HepG2 (cell line): ENCODE results near the gene DPM2. TPM values are rescaled to one million over a fixed set of nuclear protein-coding genes. Genes with fewer than 3 reads are reported as not detected.

Experiments
- ARNT ChIP-seq: fragments of 450-650 bp; IDR thresholded peaks from 2 replicates; pipeline ENCODE4 v1.6.1; 2017
- BRF2 ChIP-seq: sonication (generic); formaldehyde crosslinking; IDR thresholded peaks from 2 replicates; pipeline ENCODE4 v1.8.1; 2022; ENCODE audit warnings: mild to moderate bottlenecking, missing genetic modification reagents
- HDAC1 ChIP-seq: sonication (generic); formaldehyde crosslinking; IDR thresholded peaks from 2 replicates; pipeline ENCODE4 v1.5.1; 2020; ENCODE audit warnings: mild to moderate bottlenecking, missing genetic modification reagents
- HDAC2 ChIP-seq: sonication (generic); formaldehyde crosslinking; IDR thresholded peaks from 2 replicates; pipeline ENCODE4 v1.4.0; 2020; ENCODE audit warnings: missing genetic modification reagents
- HNRNPUL1 ChIP-seq: fragments of 200-400 bp; formaldehyde crosslinking; IDR thresholded peaks from 2 replicates; pipeline ENCODE4 v1.6.1; 2017; ENCODE audit warnings: low read depth, mild to moderate bottlenecking, low read length, moderate library complexity
- KAT8 ChIP-seq: IDR thresholded peaks from 2 replicates; pipeline ENCODE4 v1.6.1; 2016; ENCODE audit warnings: missing genetic modification reagents, missing compliant biosample characterization
- MEF2D ChIP-seq: sonication (generic); formaldehyde crosslinking; IDR thresholded peaks from 2 replicates; pipeline ENCODE4 v1.5.1; 2020; ENCODE audit warnings: mild to moderate bottlenecking, missing genetic modification reagents
- MNT ChIP-seq: fragments of 450-650 bp; IDR thresholded peaks from 2 replicates; pipeline ENCODE4 v1.6.1; 2016
- NAIF1 ChIP-seq: sonication (generic); formaldehyde crosslinking; IDR thresholded peaks from 2 replicates; pipeline ENCODE4 v1.5.0; 2020; ENCODE audit warnings: mild to moderate bottlenecking, missing genetic modification reagents, borderline replicate concordance
- NR3C1 ChIP-seq: sonication (generic); formaldehyde crosslinking; IDR thresholded peaks from 2 replicates; pipeline ENCODE4 v1.4.0; 2020; ENCODE audit warnings: missing genetic modification reagents
- SNAI1 ChIP-seq: sonication (generic); formaldehyde crosslinking; IDR thresholded peaks from 2 replicates; pipeline ENCODE4 v1.5.0; 2020; ENCODE audit warnings: mild to moderate bottlenecking, missing genetic modification reagents, borderline replicate concordance
- ZFP37 ChIP-seq: sonication (generic); formaldehyde crosslinking; IDR thresholded peaks from 2 replicates; pipeline ENCODE4 v1.4.0; 2020; ENCODE audit warnings: missing genetic modification reagents, borderline replicate concordance
- ZNF280B ChIP-seq: sonication (generic); formaldehyde crosslinking; IDR thresholded peaks from 2 replicates; pipeline ENCODE4 v1.5.0; 2020; ENCODE audit warnings: missing genetic modification reagents, mild to moderate bottlenecking, borderline replicate concordance
- ZNF530 ChIP-seq: sonication (generic); formaldehyde crosslinking; IDR thresholded peaks from 2 replicates; pipeline ENCODE4 v1.5.0; 2020; ENCODE audit warnings: low read depth, mild to moderate bottlenecking, missing genetic modification reagents
- ZNF574 ChIP-seq: sonication (generic); formaldehyde crosslinking; IDR thresholded peaks from 2 replicates; pipeline ENCODE4 v1.4.0; 2020; ENCODE audit warnings: missing genetic modification reagents
- ZNF629 ChIP-seq: sonication (generic); formaldehyde crosslinking; conservative IDR thresholded peaks from 2 replicates; pipeline ENCODE4 v1.5.0; 2020; ENCODE audit warnings: missing genetic modification reagents
- ZNF720 ChIP-seq: sonication (generic); formaldehyde crosslinking; IDR thresholded peaks from 2 replicates; pipeline ENCODE4 v1.4.0; 2020; ENCODE audit warnings: missing genetic modification reagents
- ZNF740 ChIP-seq: sonication (generic); formaldehyde crosslinking; IDR thresholded peaks from 2 replicates; pipeline ENCODE4 v1.4.0; 2020; ENCODE audit warnings: missing genetic modification reagents
- ZNF747 ChIP-seq: sonication (generic); formaldehyde crosslinking; IDR thresholded peaks from 2 replicates; pipeline ENCODE4 v1.8.1; 2023; ENCODE audit warnings: missing genetic modification reagents, mild to moderate bottlenecking, borderline replicate concordance
- ZNF781 ChIP-seq: sonication (generic); formaldehyde crosslinking; IDR thresholded peaks from 2 replicates; pipeline ENCODE4 v1.5.1; 2020; ENCODE audit warnings: borderline replicate concordance, mild to moderate bottlenecking, missing genetic modification reagents; ENCODE audit errors: not compliant biosample characterization
- ZNF784 ChIP-seq: sonication (generic); formaldehyde crosslinking; IDR thresholded peaks from 2 replicates; pipeline ENCODE4 v1.5.1; 2020; ENCODE audit warnings: missing genetic modification reagents, mild to moderate bottlenecking, borderline replicate concordance
- ZNF792 ChIP-seq: IDR thresholded peaks from 2 replicates; pipeline ENCODE4 v1.6.1; 2016
- polyA plus RNA-seq, 8 experiments: library from polyadenylated mRNA; depleted of rRNA in 3 of 8; stranded (reverse) in 7 of 8; unstranded in 1 of 8; fragments of >200 nt; fragmentation: Illumina TruSeq in 4 of 8; extraction: Trizol in 4 of 8; gene quantifications; 2 replicates each; pipeline versions ENCODE4 v1.2.1 to v1.2.3, GENCODE V29; 2011 to 2016; ENCODE audit warnings: low read depth in 4 of 8, missing spikeins in 1 of 8, mixed read lengths in 1 of 8; ENCODE audit not compliant: insufficient read depth in 1 of 8
- total RNA-seq, 5 experiments: library from RNA; depleted of rRNA; stranded (reverse); fragments of >200 nt; fragmentation: Illumina TruSeq; extraction: Trizol; gene quantifications; 2 replicates each; pipeline ENCODE4 v1.2.3, GENCODE V29; 2016; ENCODE audit warnings: low read depth in 1 of 5

Gene DPM2
- total and polyA plus RNA-seq, 2 of the 13 experiments (the other 11 are each of a cell fraction or from before 2014, with no cell fraction given): 24.8 to 35.3 TPM

GRCh38 chr9:127937388-127938297, at the start of gene DPM2 (continued):
- TF ChIP-seq MNT (no peak), ZNF784 (CRISPR knock-in tag) (no peak; the same call in 1 of the 2 replicates), NR3C1 (CRISPR knock-in tag) (no peak), ZNF629 (CRISPR knock-in tag) (peak; percentile 92), ZNF740 (no peak), HDAC2 (CRISPR knock-in tag) (peak; percentile 52), MEF2D (CRISPR knock-in tag) (no peak), BRF2 (CRISPR knock-in tag) (no peak), ZNF530 (CRISPR knock-in tag) (no peak), ZFP37 (CRISPR knock-in tag) (no peak; the same call in 1 of the 2 replicates), KAT8 (CRISPR knock-in tag) (peak; percentile 90), HDAC1 (CRISPR knock-in tag) (peak; percentile 87), ARNT (no peak), NAIF1 (CRISPR knock-in tag) (no peak), ZNF720 (no peak), ZNF781 (peak; percentile 63), ZNF574 (CRISPR knock-in tag) (peak; percentile 91), ZNF280B (CRISPR knock-in tag) (no peak), SNAI1 (CRISPR knock-in tag) (no peak), ZNF747 (CRISPR knock-in tag) (no peak), HNRNPUL1 (no peak), ZNF792 (CRISPR knock-in tag) (no peak)
